GM19240 (cell line): ENCODE data around the gene SUN2.

Source experiments
- DNase-seq: peaks from one replicate; pipeline ENCODE4 v3.0.0; 2011; ENCODE audit warnings: low spot score; ENCODE audit not compliant: insufficient read length

The SUN2 gene

GRCh38 chr22:38698407-38699094 lies 57.2 kb downstream of the SUN2 start:
- DNase-seq = no peak

- no peak for DNase-seq
Observed at GRCh38 chr22:38697425-38698089, 58.2 kb downstream of the SUN2 start.

GRCh38 chr22:38696606-38697424 lies 59.0 kb downstream of the SUN2 start:
- no peak for DNase-seq

- DNase-seq = no peak
Observed at GRCh38 chr22:38694940-38695339, 60.9 kb downstream of the SUN2 start.

- DNase-seq = no peak
Observed at GRCh38 chr22:38694049-38694448, 61.7 kb downstream of the SUN2 start.

- DNase-seq = no peak
Observed at GRCh38 chr22:38689651-38690050, 66.1 kb downstream of the SUN2 start.

- DNase-seq = no peak
Observed at GRCh38 chr22:38685761-38686160, 70.0 kb downstream of the SUN2 start.

GRCh38 chr22:38684895-38685294 lies 70.9 kb downstream of the SUN2 start:
- no peak for DNase-seq
